KG1 (cell line): ENCODE measurements around the gene ARL6IP5.

Source experiments
- DNase-seq: peaks from one replicate; lab custom pipeline; 2025; lab: John Stamatoyannopoulos, UW

The ARL6IP5 gene

GRCh38 chr3:69116897-69117296 is 32.2 kb downstream of the ARL6IP5 start:
- DNase-seq = no peak

GRCh38 chr3:69118555-69118954 is 33.8 kb downstream of the ARL6IP5 start:
- no peak for DNase-seq

- DNase-seq = no peak
Observed at GRCh38 chr3:69119138-69119537, 34.4 kb downstream of the ARL6IP5 start.

- no peak for DNase-seq
Observed at GRCh38 chr3:69119681-69120080, 34.9 kb downstream of the ARL6IP5 start.

- peak; percentile 70 for DNase-seq
Observed at GRCh38 chr3:69120879-69121464, 36.2 kb downstream of the ARL6IP5 start.

- no peak for DNase-seq
Observed at GRCh38 chr3:69121513-69121912, 36.8 kb downstream of the ARL6IP5 start.

GRCh38 chr3:69121950-69122349 is 37.2 kb downstream of the ARL6IP5 start:
- no peak for DNase-seq

- DNase-seq = no peak
Observed at GRCh38 chr3:69122403-69122802, 37.7 kb downstream of the ARL6IP5 start, which contains the start of gene LMOD3. LMOD3 (minus strand) TSS chr3:69122595; CDS start chr3:69122386, 209 bp downstream.

- no peak for DNase-seq
Observed at GRCh38 chr3:69126216-69126615, 41.5 kb downstream of the ARL6IP5 start.

- no peak for DNase-seq
Observed at GRCh38 chr3:69126999-69127398, 42.3 kb downstream of the ARL6IP5 start.

- DNase-seq = no peak
Observed at GRCh38 chr3:69128509-69128908, 43.8 kb downstream of the ARL6IP5 start.

GRCh38 chr3:69129531-69129930 is 44.8 kb downstream of the ARL6IP5 start:
- no peak for DNase-seq

GRCh38 chr3:69130689-69131088 is 46.0 kb downstream of the ARL6IP5 start:
- no peak for DNase-seq

GRCh38 chr3:69137005-69137404 is 52.3 kb downstream of the ARL6IP5 start:
- DNase-seq = no peak

GRCh38 chr3:69137412-69137811 is 52.7 kb downstream of the ARL6IP5 start:
- DNase-seq = no peak

GRCh38 chr3:69141313-69141712 is 56.6 kb downstream of the ARL6IP5 start:
- DNase-seq = no peak

GRCh38 chr3:69142090-69142489 is 57.4 kb downstream of the ARL6IP5 start:
- DNase-seq = no peak

- DNase-seq = no peak
Observed at GRCh38 chr3:69142797-69143454, 58.2 kb downstream of the ARL6IP5 start.

- DNase-seq = no peak
Observed at GRCh38 chr3:69143612-69144011, 58.9 kb downstream of the ARL6IP5 start.

GRCh38 chr3:69144631-69145245 is 60.0 kb downstream of the ARL6IP5 start:
- peak; percentile 8 for DNase-seq

GRCh38 chr3:69145688-69146087 is 61.0 kb downstream of the ARL6IP5 start:
- DNase-seq = no peak

GRCh38 chr3:69149586-69149985 is 64.8 kb downstream of the ARL6IP5 start:
- no peak for DNase-seq
